Testis (tissue), 3 donors: ENCODE data around the gene MCC. TPM values are rescaled to one million over a fixed set of nuclear protein-coding genes. Genes with fewer than 3 reads are reported as not detected.

Source experiments
- DNase-seq: peaks from one replicate; pipeline ENCODE4 v3.0.0-alpha.2; 2019
- H3K27ac ChIP-seq, 2 donors: fragments of 200-600 bp; sonication (generic); one replicate each; pipeline ENCODE4 v1.5.1; 2019
- H3K27me3 ChIP-seq: fragments of 200-600 bp; sonication (generic); one replicate; pipeline ENCODE4 v1.5.1; 2019
- H3K36me3 ChIP-seq: fragments of 200-600 bp; sonication (generic); one replicate; pipeline ENCODE4 v1.5.1; 2017; ENCODE audit warnings: low read depth; ENCODE audit errors: missing control alignments
- H3K4me1 ChIP-seq: fragments of 200-600 bp; sonication (generic); one replicate; pipeline ENCODE4 v1.5.1; 2019
- H3K4me3 ChIP-seq, 2 donors: fragments of 200-600 bp; sonication (generic); one replicate each; pipeline ENCODE4 v1.5.1; 2017 to 2019
- H3K9me3 ChIP-seq: fragments of 200-600 bp; sonication (generic); one replicate; pipeline ENCODE4 v1.5.1; 2017
- CTCF ChIP-seq, 3 experiments: fragments of 450-650 bp in 2 of 3; fragments of 200-600 bp in 1 of 3; sonication (generic) in 1 of 3; IDR thresholded peaks; one replicate each; pipeline ENCODE4 v1.5.1; 2016 to 2019; ENCODE audit warnings: antibody characterized with exemption in 3 of 3, mild to moderate bottlenecking in 2 of 3, moderate library complexity in 1 of 3
- POLR2A ChIP-seq: fragments of 450-650 bp; IDR thresholded peaks from one replicate; pipeline ENCODE4 v1.6.1; 2017; ENCODE audit warnings: antibody characterized with exemption, mild to moderate bottlenecking, moderate library complexity
- WGBS, 2 donors: methylation state at CpG; one replicate each; pipeline ENCODE4 v1.1.5; 2018; 5-methylcytosine and 5-hydroxymethylcytosine counted together
- intact Hi-C: fragments of 100-400 bp; cut with DNase I; formaldehyde crosslinking; loops from one replicate; pipeline ENCODE4 v1.15.1; 2023; ENCODE audit warnings: low total_unique reads
- polyA plus RNA-seq: library from polyadenylated mRNA; stranded (reverse); fragments of 350-450 nt; fragmentation: Illumina TruSeq; extraction: RNeasy Lipid Tissue Mini Kit (QIAGEN cat#74804); gene quantifications from one replicate; pipeline ENCODE4 v1.2.3, GENCODE V29; 2014; ENCODE audit warnings: low read depth, low replicate concordance; ENCODE audit not compliant: insufficient read depth
- total RNA-seq, 2 donors: library from RNA; depleted of rRNA; stranded (reverse); fragments of >200 nt; gene quantifications; one replicate each; pipeline ENCODE4 v1.2.3, GENCODE V29; 2016

MCC gene
- total and polyA plus RNA-seq, 3 donors from 2014 or later = 7.1 to 23.7 (median 21.4) TPM

- intact Hi-C loops = no loop called here
- no peaks in the 10 kb centered on the region for H3K36me3 ChIP-seq
- no peak for TF ChIP-seq CTCF (IDR thresholded peaks at IDR 0.05)
- TF ChIP-seq POLR2A = no peak
- H3K27me3 ChIP-seq = no peaks in the 10 kb centered on the region
- H3K9me3 ChIP-seq = no peaks in the 10 kb centered on the region
- WGBS, 2 donors = 77 to 78% methylated on average over 4 of the region's 4 CpGs
- H3K4me3 ChIP-seq = no peak overlapping the region
- H3K4me1 ChIP-seq = no peaks in the 10 kb centered on the region
- no peak for DNase-seq
- no peak overlapping the region for H3K27ac ChIP-seq
Measured at GRCh38 chr5:113124914-113125313, 363.3 kb downstream of the MCC start.

- no peak for DNase-seq
- Histone ChIP-seq H3K4me3 (no peak overlapping the region), H3K27ac (no peak overlapping the region), H3K9me3 (no peaks in the 10 kb centered on the region), H3K4me1 (peaks cover 5% of the 10 kb centered on the region), H3K27me3 (no peaks in the 10 kb centered on the region), H3K36me3 (no peaks in the 10 kb centered on the region)
- intact Hi-C loops = no loop called here
- TF ChIP-seq CTCF (IDR thresholded peaks at IDR 0.05) (no peak), POLR2A (no peak)
- 62 to 73% methylated on average over 3 of the region's 3 CpGs for WGBS, 2 donors
Measured at GRCh38 chr5:113124265-113124664, 364.0 kb downstream of the MCC start.

GRCh38 chr5:113123618-113124017 lies 364.6 kb downstream of the MCC start:
- intact Hi-C loops = no loop called here
- DNase-seq = no peak
- Histone ChIP-seq H3K36me3 (no peaks in the 10 kb centered on the region), H3K4me1 (peaks cover 10% of the 10 kb centered on the region), H3K27me3 (no peaks in the 10 kb centered on the region), H3K27ac (no peak overlapping the region), H3K9me3 (no peaks in the 10 kb centered on the region), H3K4me3 (no peak overlapping the region)
- TF ChIP-seq CTCF (IDR thresholded peaks at IDR 0.05) = no peak
- WGBS, 2 donors = 85 to 87% methylated on average over 4 of the region's 4 CpGs

GRCh38 chr5:113122053-113122452 lies 366.2 kb downstream of the MCC start:
- TF ChIP-seq POLR2A (no peak), CTCF (IDR thresholded peaks at IDR 0.05) (no peak)
- Histone ChIP-seq H3K4me1 (peaks cover 10% of the 10 kb centered on the region), H3K36me3 (no peaks in the 10 kb centered on the region), H3K4me3 (no peak overlapping the region), H3K27me3 (no peaks in the 10 kb centered on the region), H3K27ac (no peak overlapping the region), H3K9me3 (no peaks in the 10 kb centered on the region)
- no peak for DNase-seq
- intact Hi-C loops = no loop called here

GRCh38 chr5:113119246-113119924 lies 368.9 kb downstream of the MCC start:
- DNase-seq = peak; percentile 62
- intact Hi-C loops = no loop called here

More at GRCh38 chr5:113119246-113119924, 368.9 kb downstream of the MCC start:
- WGBS, 2 donors = 57 to 62% methylated on average over 9 of the region's 9 CpGs
- Histone ChIP-seq H3K27me3 (no peaks in the 10 kb centered on the region), H3K9me3 (no peaks in the 10 kb centered on the region), H3K4me3 (no peak overlapping the region), H3K27ac (peak overlapping the region; percentile 7 to 33), H3K36me3 (no peaks in the 10 kb centered on the region), H3K4me1 (peaks cover 10% of the 10 kb centered on the region)
- no peak for TF ChIP-seq POLR2A
- TF ChIP-seq CTCF (IDR thresholded peaks at IDR 0.05) = no peak
